Measurements from ENCODE around the gene RGS1. TPM values are rescaled to one million over a fixed set of nuclear protein-coding genes. Genes with fewer than 3 reads are reported as not detected.

The RGS1 gene
- total RNA-seq, 1 experiment from 2014 or later: not detected

DNA sequence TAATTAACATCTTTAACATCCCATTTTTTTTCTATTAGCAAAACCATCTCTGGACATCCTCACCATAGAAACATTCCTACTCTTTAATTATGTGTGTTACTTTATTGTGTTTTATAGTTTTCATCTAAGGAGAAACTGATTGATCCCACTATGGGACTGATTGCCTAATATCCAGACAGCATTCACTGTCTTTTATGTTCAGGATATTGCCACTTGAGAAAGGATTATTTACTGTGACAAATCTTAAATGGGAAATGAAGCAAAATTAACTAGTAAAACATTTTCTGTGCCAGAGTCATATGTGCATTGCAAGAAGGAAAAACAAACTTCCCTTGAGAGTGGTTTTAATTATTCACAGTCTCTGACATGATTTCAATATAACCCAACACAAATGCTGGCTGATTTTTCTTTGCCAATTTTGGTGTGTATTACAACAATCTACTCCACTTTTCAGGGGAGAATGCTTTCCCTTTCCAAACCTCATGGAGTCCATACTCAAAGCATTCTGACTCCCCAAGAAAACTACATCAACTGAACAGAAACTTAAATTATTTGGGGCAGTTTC lies 44.6 kb downstream of the RGS1 start:
- no peaks in the 10 kb centered on the region for H4K20me1 ChIP-seq (ENCODE audit: control insufficient read depth, insufficient read depth, insufficient read length)
- no peak overlapping the region for H3K14ac ChIP-seq (ENCODE audit: insufficient read depth, low read length)

More for the DNA sequence above, 44.6 kb downstream of the RGS1 start:
- no peaks in the 10 kb centered on the region for H3K4me1 Mint-ChIP-seq
- Histone ChIP-seq H3K9me3 (ENCODE audit: control insufficient read depth, low read depth, low read length) (no peaks in the 10 kb centered on the region), H3K23me2 (ENCODE audit: insufficient read length, low read depth, low read length, poor library complexity, severe bottlenecking) (no peaks in the 10 kb centered on the region), H3K4me2 (ENCODE audit: insufficient read depth, insufficient read length, low read length) (no peak overlapping the region), H3K18ac (ENCODE audit: insufficient read length, low read depth, low read length) (no peak overlapping the region), H3T11ph (ENCODE audit: low read length) (no peak overlapping the region), H3K4ac (ENCODE audit: low read depth, low read length) (no peak overlapping the region), H3K79me2 (ENCODE audit: insufficient read depth, low read length) (no peaks in the 10 kb centered on the region), H4K91ac (ENCODE audit: insufficient read length, low read depth, low read length) (no peak overlapping the region), H2AK5ac (ENCODE audit: insufficient read length, low read length) (no peak overlapping the region), H3K79me1 (ENCODE audit: insufficient read depth, low read depth, low read length, poor library complexity, severe bottlenecking) (no peaks in the 10 kb centered on the region), H3K56ac (ENCODE audit: insufficient read length, low read depth, low read length) (no peak overlapping the region), H2BK12ac (ENCODE audit: insufficient read length, low read depth, low read length) (no peak overlapping the region), H2AFZ (ENCODE audit: low read length) (no peak overlapping the region), H2BK15ac (ENCODE audit: low read depth, low read length) (no peak overlapping the region), H2BK5ac (ENCODE audit: insufficient read length, low read length) (no peak overlapping the region), H4K5ac (ENCODE audit: insufficient read length, low read depth, low read length) (no peak overlapping the region), H3K27ac (ENCODE audit: insufficient read length, low read depth, low read length) (no peak overlapping the region), H4K8ac (replicated peaks; ENCODE audit: insufficient read length, low read depth, low read length) (no peak overlapping the region), H3K9ac (ENCODE audit: extremely low read depth, insufficient read length, low read length) (no peak overlapping the region), H3K23ac (ENCODE audit: insufficient read length, low read depth, low read length) (no peak overlapping the region), H3K4me1 (ENCODE audit: insufficient read depth, low read length) (no peaks in the 10 kb centered on the region), H2BK120ac (ENCODE audit: low read depth, low read length, poor library complexity, severe bottlenecking) (no peak overlapping the region), H2BK20ac (ENCODE audit: low read depth, low read length, poor library complexity, severe bottlenecking) (no peak overlapping the region), H3K27me3 (ENCODE audit: insufficient read depth, low read length) (no peaks in the 10 kb centered on the region)
- peaks cover 0 to 2% (median 0%) of the 10 kb centered on the region in 3 experiments; a peak in 1 of 7 replicates for H3K36me3 Mint-ChIP-seq (ENCODE audit: insufficient read depth in 1 of 3, low read depth in 3 of 3)
- H3K27me3 Mint-ChIP-seq (ENCODE audit: low read depth): no peaks in the 10 kb centered on the region; the same call in 1 of the 2 replicates
- H3K4me3 Mint-ChIP-seq: no peak overlapping the region
- no peak overlapping the region for H3K27ac Mint-ChIP-seq
- H3K9me3 Mint-ChIP-seq: peaks cover 6% of the 10 kb centered on the region in 2 experiments; a peak in 3 of 5 replicates
- no peak for DNase-seq
- TF ChIP-seq, protein P1, sequence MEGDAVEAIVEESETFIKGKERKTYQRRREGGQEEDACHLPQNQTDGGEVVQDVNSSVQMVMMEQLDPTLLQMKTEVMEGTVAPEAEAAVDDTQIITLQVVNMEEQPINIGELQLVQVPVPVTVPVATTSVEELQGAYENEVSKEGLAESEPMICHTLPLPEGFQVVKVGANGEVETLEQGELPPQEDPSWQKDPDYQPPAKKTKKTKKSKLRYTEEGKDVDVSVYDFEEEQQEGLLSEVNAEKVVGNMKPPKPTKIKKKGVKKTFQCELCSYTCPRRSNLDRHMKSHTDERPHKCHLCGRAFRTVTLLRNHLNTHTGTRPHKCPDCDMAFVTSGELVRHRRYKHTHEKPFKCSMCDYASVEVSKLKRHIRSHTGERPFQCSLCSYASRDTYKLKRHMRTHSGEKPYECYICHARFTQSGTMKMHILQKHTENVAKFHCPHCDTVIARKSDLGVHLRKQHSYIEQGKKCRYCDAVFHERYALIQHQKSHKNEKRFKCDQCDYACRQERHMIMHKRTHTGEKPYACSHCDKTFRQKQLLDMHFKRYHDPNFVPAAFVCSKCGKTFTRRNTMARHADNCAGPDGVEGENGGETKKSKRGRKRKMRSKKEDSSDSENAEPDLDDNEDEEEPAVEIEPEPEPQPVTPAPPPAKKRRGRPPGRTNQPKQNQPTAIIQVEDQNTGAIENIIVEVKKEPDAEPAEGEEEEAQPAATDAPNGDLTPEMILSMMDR (conservative IDR thresholded peaks at IDR 0.05): no peak
